Nephron progenitor cell (in vitro differentiated cells): Measurements from ENCODE around the gene COL28A1.

ENCODE experiments used
- DNase-seq: peaks from one replicate; pipeline ENCODE4 v3.0.0; 2021
- H3K27ac Mint-ChIP-seq: 2 replicates; pipeline ENCODE4 v1.8.0; 2021; ENCODE audit warnings: mild to moderate bottlenecking, moderate library complexity, mixed read lengths
- H3K27me3 Mint-ChIP-seq: 2 replicates; pipeline ENCODE4 v1.8.0; 2021; ENCODE audit warnings: mild to moderate bottlenecking, low read depth, mixed read lengths; ENCODE audit not compliant: poor library complexity
- H3K36me3 Mint-ChIP-seq: 2 replicates; pipeline ENCODE4 v1.8.0; 2021; ENCODE audit warnings: low read depth, mixed read lengths
- H3K4me1 Mint-ChIP-seq: 2 replicates; pipeline ENCODE4 v1.8.0; 2021; ENCODE audit warnings: mixed read lengths
- H3K4me3 Mint-ChIP-seq: 2 replicates; pipeline ENCODE4 v1.8.0; 2021; ENCODE audit warnings: mild to moderate bottlenecking, moderate library complexity, mixed read lengths
- H3K9me3 Mint-ChIP-seq: 2 replicates; pipeline ENCODE4 v1.8.0; 2021; ENCODE audit warnings: mild to moderate bottlenecking, moderate library complexity, mixed read lengths
- TF ChIP-seq, protein P1 (sequence below): fragments of 200-600 bp; sonication (generic); IDR thresholded peaks from 2 replicates; pipeline ENCODE4 v1.5.0; 2021; ENCODE audit warnings: antibody characterized with exemption

Gene COL28A1

DNA sequence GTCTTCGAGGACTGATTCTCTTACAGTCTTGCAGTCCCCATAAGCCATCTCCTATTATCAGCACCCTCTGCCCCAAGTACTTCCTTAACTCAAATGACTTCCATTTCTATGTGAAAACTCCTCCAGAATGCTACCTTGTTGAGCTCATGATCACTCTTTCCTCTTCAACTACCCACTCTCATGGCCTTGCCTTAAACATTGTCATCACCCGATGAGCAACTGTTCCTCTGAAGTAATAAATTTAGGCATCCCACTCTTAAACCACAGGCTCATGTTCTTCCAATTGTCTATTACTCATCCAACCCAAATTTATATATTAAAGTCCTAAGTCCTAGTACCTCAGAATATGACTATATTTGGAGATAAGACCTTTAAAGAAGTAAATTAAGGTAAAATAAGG is 200.5 kb downstream of the COL28A1 start:
- DNase-seq = no peak
- H3K4me1 Mint-ChIP-seq = no peaks in the 10 kb centered on the region
- H3K4me3 Mint-ChIP-seq = no peak overlapping the region
- H3K27me3 Mint-ChIP-seq = peaks cover 7% of the 10 kb centered on the region
- TF ChIP-seq, protein P1, sequence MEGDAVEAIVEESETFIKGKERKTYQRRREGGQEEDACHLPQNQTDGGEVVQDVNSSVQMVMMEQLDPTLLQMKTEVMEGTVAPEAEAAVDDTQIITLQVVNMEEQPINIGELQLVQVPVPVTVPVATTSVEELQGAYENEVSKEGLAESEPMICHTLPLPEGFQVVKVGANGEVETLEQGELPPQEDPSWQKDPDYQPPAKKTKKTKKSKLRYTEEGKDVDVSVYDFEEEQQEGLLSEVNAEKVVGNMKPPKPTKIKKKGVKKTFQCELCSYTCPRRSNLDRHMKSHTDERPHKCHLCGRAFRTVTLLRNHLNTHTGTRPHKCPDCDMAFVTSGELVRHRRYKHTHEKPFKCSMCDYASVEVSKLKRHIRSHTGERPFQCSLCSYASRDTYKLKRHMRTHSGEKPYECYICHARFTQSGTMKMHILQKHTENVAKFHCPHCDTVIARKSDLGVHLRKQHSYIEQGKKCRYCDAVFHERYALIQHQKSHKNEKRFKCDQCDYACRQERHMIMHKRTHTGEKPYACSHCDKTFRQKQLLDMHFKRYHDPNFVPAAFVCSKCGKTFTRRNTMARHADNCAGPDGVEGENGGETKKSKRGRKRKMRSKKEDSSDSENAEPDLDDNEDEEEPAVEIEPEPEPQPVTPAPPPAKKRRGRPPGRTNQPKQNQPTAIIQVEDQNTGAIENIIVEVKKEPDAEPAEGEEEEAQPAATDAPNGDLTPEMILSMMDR = no peak
- no peaks in the 10 kb centered on the region for H3K9me3 Mint-ChIP-seq
- no peaks in the 10 kb centered on the region for H3K36me3 Mint-ChIP-seq
- H3K27ac Mint-ChIP-seq = no peak overlapping the region

DNA sequence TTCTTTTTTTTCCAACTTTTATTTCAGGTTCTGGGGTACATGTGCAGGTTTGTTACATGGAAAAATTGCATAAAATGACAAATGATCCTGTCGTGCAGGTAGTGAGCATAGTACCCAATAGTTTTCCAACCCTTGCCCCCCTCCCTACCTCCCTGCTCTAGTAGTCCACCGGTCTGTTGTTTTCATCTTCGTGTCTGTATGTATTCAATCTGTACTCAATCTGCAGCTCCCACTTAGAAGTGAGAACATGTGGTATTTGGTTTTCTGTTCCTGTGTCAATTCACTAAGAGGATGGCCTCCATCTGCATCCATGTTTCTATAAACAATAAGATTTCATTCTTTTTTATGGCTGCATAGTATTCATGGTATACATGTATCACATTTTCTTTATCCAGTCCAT is 202.1 kb downstream of the COL28A1 start:
- no peak overlapping the region for H3K27ac Mint-ChIP-seq
- peaks cover 7% of the 10 kb centered on the region for H3K27me3 Mint-ChIP-seq
- DNase-seq = no peak
- TF ChIP-seq, protein P1 = no peak
- H3K4me1 Mint-ChIP-seq = no peaks in the 10 kb centered on the region
- no peaks in the 10 kb centered on the region for H3K36me3 Mint-ChIP-seq
- H3K9me3 Mint-ChIP-seq = no peaks in the 10 kb centered on the region
- H3K4me3 Mint-ChIP-seq = no peak overlapping the region

DNA sequence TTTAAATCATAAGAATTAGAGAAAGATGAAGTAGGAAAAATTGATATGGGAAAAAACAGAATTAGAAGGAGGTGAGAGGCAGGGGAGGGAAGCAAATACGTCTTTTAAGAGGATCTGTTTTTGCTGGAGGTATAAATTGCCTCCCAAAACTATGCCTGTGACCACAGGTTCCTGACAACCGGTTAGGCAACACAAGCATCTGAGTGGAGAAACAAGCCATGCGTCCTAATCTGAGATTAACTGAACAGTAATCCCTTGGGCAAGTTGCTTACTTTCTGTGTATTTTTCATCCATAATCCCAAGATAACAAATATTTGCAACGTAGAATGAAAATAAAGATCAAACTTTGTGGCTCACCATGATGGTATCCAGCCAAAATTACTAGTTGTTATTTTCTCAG is 204.2 kb downstream of the COL28A1 start:
- Mint-ChIP-seq H3K36me3 (no peaks in the 10 kb centered on the region), H3K27ac (no peak overlapping the region)
- TF ChIP-seq, protein P1 = no peak

DNA sequence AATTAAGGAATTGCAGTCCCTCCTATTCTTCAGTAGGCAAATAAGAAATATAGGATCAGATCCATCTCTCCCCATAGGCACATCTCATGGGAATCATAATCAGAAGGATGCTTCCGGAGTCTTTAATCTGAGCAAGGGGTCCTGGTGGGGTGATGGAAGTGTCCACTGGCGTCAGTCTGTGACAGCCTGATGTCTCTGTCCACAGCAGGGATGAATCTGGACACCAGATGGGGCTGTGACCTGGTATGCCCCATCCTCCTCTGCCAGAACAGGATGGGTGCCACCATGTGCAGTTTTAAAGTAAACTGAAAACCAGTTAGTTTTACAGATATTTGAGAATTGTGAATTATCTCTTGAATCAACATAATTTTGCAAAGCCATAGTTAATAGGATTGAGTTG is 204.7 kb downstream of the COL28A1 start:
- Mint-ChIP-seq H3K27ac (no peak overlapping the region), H3K27me3 (peaks cover 10% of the 10 kb centered on the region), H3K36me3 (no peaks in the 10 kb centered on the region), H3K4me3 (no peak overlapping the region), H3K9me3 (no peaks in the 10 kb centered on the region), H3K4me1 (no peaks in the 10 kb centered on the region)
- TF ChIP-seq, protein P1 = no peak
- DNase-seq = no peak

More for the DNA sequence above, 204.2 kb downstream of the COL28A1 start:
- Mint-ChIP-seq H3K27me3 (peaks cover 10% of the 10 kb centered on the region), H3K4me3 (no peak overlapping the region), H3K4me1 (no peaks in the 10 kb centered on the region), H3K9me3 (no peaks in the 10 kb centered on the region)
- DNase-seq = no peak

DNA sequence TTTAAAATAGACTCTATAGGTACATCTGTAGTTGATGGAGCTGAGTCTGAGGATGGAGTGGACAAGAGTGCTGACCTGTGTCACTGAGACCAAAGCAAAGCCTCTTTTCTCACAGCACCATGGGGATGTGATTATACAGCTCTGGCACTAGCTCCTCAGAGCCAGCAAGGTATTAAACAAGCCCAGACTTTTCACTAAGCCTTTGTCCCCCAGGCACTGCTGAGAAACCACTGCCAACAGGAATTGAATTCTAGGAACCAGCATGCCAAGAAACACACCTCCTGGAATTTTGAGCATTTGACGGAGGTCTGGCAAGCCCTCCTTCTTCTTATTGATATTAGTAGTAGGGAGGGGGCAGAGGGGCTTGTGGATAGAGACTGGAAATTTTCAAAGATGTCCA is 206.3 kb downstream of the COL28A1 start:
- H3K4me3 Mint-ChIP-seq = no peak overlapping the region
- TF ChIP-seq, protein P1 = no peak
- peaks cover 10% of the 10 kb centered on the region for H3K27me3 Mint-ChIP-seq
- H3K27ac Mint-ChIP-seq = no peak overlapping the region
- H3K9me3 Mint-ChIP-seq = no peaks in the 10 kb centered on the region
- DNase-seq = no peak
- H3K4me1 Mint-ChIP-seq = peaks cover 7% of the 10 kb centered on the region
- H3K36me3 Mint-ChIP-seq = no peaks in the 10 kb centered on the region

DNA sequence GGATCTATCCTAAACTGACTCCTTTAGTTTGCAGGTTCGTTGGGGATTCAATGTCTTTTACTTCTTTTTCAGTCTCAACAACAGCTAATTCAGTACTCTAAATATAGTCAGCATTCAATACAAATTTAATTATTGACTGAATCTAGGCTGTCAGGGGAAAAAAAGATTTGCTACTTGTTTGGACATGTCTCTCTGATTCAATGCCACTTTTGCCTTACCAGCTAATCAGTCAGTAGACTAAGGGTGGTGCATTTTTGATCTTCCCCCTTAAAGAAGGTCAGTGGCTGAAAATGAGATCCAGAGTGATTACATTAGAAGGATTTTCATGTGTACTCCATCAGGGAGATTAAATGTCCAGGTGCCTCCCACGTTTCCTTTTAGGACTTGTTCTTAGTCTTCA is 208.2 kb downstream of the COL28A1 start:
- no peak overlapping the region for H3K4me3 Mint-ChIP-seq
- no peaks in the 10 kb centered on the region for H3K36me3 Mint-ChIP-seq
- peaks cover 26% of the 10 kb centered on the region for H3K4me1 Mint-ChIP-seq
- no peaks in the 10 kb centered on the region for H3K9me3 Mint-ChIP-seq
- H3K27me3 Mint-ChIP-seq = peaks cover 7% of the 10 kb centered on the region
- H3K27ac Mint-ChIP-seq = no peak overlapping the region
- no peak for DNase-seq
- TF ChIP-seq, protein P1 = no peak
